Superior temporal gyrus (tissue), 1 donor: ENCODE measurements around the gene COPS9.

Source experiments
- DNase-seq: peaks from one replicate; pipeline ENCODE4 v3.0.0-alpha.2; 2016; ENCODE audit errors: extremely low spot score

Gene COPS9

DNA sequence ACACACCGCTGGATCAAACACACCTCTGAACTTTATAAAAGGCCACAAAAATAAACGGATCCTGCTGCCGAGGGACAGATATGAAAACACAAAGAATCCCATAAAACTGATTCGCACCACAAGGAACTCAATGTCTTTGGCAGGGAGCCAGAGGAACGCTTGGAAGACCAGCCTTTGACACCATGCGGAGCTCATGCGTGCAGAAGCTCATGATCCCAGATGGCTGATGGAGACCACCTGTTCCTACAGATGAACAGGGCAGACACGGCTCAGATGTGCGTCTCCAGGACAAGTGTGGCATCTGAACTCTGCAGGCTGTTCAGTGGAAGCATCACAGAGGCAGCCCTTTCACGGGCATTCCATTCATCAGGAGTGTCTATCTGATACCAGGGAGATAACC lies 24.9 kb downstream of the COPS9 start:
- no peak for DNase-seq

DNA sequence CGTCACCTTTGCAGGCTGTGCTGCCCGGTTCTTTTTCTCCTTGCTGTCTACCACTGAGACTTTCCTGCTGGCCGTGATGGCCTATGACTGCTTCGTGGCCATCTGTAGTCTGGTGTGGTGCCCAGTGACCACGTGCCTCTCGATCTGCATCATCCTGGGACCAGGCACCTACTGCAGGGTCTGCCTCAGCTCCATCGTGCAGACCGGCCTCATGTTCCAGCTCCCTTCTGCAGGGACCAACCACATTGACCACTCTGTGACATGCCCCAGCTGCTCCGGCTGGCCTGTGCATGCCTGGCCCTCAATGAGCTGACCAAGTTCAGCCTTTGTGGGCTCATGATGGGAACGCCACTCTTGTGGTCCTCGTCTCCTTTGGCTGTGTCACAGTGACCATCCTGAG lies 26.7 kb downstream of the COPS9 start:
- no peak for DNase-seq

DNA sequence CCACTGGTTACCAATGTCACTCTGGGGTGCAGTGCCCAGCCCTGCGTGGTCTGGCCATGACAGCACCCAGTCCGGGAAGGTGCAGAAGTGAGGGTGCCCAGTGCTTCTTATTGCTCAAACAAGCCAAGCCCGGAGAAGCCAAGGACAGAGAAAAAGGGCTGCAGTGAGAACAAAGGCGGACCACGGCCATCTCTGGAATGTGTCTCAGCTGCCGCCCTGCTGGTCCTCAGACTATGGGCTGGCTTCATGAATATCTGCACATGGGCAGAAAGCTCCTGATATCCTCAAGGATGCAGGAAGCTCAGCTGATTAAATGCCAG lies 28.7 kb downstream of the COPS9 start:
- DNase-seq: no peak

DNA sequence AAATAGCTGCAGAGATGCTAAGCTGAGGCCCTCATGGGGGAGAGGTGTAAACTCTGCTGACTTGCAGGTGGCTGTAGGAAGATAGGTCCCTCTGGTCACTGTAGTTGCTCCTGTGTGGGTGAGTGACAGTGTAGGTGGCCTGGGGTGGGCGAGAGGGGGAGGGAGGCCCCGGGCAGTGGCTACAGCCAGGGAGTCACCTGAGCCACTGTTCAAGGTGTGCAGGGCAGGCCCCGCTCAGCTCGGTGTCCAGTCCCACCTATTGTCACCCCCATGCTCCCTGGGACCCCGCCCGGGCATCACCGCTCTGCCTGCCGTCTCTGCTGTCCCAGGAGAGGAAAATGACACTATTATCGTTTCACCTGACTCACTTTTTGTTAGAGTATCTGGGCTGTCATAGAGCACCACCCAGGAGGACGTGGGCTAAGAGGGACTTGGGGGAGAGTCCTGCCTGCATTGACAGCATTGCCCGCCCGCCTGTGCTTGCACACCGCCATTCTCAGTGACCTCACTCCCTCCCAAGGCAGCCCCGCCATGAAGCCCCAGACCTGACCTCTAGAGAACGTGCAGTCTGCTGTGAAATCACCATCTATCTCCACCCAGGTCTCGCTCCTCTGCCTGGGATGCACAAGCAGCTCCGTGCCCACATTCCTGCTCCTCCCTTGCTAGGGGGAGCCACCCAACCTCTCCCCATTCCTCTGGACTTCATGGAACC lies 29.2 kb downstream of the COPS9 start:
- DNase-seq: no peak

DNA sequence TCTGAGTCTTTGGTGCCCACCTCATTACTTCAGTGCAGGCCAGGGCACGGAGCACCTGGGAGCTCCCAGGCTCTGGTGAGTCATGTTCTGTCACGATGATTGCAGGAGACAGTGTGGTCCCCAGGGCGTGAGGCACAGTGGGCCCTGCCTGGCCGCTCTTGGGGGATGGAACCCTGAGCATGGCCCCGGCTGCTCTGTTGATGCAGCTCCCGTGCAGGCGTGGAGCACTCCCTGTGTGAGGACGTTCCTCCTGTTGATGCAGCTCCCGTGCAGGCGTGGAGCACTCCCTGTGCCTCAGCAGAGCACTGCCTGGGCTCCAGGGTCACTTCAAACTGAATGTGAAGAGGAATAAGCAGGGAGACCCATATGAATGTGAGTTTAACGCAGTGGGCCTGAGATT lies 30.1 kb downstream of the COPS9 start:
- no peak for DNase-seq

DNA sequence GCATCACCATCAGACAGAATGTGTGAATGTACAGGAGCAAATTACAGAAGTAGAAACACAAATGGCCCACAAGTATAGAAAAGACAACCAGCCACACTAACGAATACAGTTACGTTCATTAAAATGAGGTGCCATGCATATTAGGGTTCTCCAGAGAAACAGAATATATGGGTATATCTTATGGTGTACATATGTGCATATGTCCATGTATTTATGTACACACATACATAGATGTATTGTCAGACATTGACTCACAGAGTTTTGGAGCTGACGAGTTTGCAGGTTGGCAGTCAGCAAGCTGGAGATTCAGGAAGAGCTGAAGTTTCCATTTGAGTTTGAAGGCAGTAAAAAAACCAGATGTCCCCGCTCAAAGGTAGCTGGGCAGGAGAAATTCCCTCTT lies 33.0 kb downstream of the COPS9 start:
- DNase-seq: no peak

DNA sequence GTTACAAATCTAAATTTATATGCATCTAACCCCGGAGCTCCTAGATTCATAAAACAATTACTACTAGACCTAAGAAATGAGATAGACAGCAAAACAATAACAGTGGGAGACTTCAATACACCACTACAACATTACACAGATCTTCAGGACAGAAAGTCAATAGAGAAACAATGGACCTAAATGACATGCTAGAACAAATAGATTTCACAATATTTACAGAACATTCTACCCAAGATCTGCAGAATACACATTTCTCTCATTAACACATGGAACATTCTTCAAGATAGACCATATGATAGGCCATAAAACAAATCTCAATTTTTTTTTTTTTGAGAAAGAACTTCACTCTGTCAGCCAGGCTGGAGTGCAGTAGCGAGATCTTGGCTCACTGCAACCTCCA lies 37.8 kb downstream of the COPS9 start:
- DNase-seq: no peak

DNA sequence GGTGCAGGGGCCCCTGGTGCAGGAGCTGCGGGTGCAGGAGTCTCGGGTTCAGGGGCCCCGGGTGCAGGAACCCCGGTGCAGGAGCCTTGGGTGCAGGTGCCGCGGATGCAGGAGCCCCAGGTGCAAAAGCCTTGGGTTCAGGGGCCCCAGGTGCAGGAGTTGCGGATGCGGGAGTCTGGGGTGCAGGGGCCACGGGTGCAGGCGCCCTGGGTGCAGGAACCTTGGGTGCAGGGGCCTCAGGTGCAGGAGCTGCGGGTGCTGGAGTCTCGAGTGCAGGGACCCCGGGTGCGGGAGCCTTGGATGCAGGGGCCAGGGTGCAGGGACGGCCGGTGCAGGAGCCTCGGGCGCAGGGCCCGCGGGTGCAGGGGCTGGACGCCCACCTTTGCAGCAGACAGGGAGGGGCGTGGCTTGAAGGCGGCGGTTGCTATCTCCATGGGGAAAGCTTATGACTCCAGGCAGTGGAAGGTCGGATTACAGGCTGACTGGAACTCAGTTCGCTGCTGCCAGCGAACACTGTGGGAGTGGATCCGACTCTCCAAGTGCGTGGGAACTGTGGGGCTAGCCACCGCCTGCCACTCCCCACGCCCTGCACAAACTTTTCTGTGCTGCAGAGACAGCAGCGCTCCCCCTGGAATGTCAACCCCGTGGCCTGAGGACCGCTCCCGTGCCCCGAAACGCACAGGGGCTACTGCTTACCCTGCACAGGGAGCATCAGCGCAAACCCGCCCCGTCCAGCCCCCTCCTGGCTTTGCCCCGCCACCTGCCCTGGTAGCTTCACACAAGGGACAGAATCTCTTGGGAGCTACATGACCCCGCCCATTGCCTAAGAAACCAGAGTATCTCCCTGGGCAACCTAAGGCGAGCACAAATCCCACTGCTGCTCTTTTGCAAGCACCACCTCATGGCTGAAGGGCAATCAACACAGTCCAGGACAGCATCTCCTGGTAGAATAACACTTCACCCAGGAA lies 40.3 kb downstream of the COPS9 start:
- DNase-seq: no peak

DNA sequence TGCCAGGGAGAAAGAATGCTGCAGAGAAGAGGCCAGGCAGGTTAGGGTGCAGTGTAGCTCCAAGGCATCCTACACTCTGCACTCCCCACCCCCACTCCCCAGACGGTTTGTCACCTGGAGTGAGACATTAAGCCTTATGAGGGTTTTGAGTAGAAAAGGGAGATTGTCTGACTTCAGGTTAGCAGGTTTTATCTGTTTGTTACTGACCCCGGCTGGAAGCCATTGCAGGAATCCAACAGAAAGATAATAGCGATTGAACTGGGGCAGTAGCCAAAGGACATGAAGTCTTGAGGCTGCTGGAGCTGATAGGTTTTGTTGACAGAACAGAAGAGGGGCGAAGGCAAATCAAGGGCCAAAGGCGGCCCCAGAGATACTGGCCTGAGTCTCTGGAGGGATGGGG lies 46.8 kb downstream of the COPS9 start:
- DNase-seq: no peak

DNA sequence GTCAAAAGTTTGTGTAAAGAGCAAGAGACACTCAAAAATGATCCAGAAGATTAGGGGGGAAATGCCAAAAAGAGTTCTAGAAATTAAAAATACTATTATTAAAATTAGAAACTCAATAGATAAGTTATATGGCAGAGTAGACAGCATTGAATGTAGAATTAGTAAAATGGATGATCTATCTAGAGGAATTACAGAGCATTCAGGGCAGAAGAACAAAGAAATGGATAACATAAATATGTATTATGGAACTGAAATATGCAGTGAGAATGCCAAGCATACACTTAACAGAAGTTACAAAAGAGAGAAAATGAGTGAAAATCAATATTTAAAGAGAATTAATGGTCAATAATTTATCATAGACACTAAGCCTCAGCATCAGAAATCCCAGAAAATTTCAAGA lies 49.5 kb downstream of the COPS9 start:
- no peak for DNase-seq
